Large intestine (tissue), 3 donors: ENCODE measurements around the gene BCR. TPM values are rescaled to one million over a fixed set of nuclear protein-coding genes. Genes with fewer than 3 reads are reported as not detected.

Experiments used
- DNase-seq, 2 donors: peaks; one replicate each; pipeline versions ENCODE4 v3.0.0 to v3.0.0-alpha.2; 2013
- H3K27ac ChIP-seq: one replicate; pipeline ENCODE4 v1.5.1; 2013; ENCODE audit warnings: low read length
- H3K27me3 ChIP-seq: 2 replicates; pipeline ENCODE4 v1.6.1; 2013; ENCODE audit warnings: low read length; ENCODE audit not compliant: control insufficient read depth, insufficient read depth
- H3K36me3 ChIP-seq: 2 replicates; pipeline ENCODE4 v1.6.1; 2013; ENCODE audit warnings: low read length; ENCODE audit not compliant: control insufficient read depth, insufficient read depth
- H3K4me1 ChIP-seq: one replicate; pipeline ENCODE4 v1.6.1; 2013; ENCODE audit warnings: low read length; ENCODE audit not compliant: control insufficient read depth, insufficient read depth
- H3K4me3 ChIP-seq: one replicate; pipeline ENCODE4 v1.5.1; 2013; ENCODE audit warnings: low read length
- H3K9me3 ChIP-seq: one replicate; pipeline ENCODE4 v1.6.1; 2013; ENCODE audit warnings: mild to moderate bottlenecking, low read depth, low read length, moderate library complexity; ENCODE audit not compliant: control insufficient read depth
- WGBS: methylation state at CpG from one replicate; pipeline ENCODE4 v1.1.5; 2013; ENCODE audit warnings: low lambda C conversion rate; ENCODE audit not compliant: insufficient coverage; 5-methylcytosine and 5-hydroxymethylcytosine counted together
- polyA plus RNA-seq: library from polyadenylated mRNA; unstranded; fragments of 120-200 nt; gene quantifications from one replicate; pipeline ENCODE4 v1.2.1, GENCODE V29; 2013

The BCR gene
- polyA plus RNA-seq, 1 donor: 29.0 TPM

- Histone ChIP-seq H3K36me3 (peaks cover 71% of the 10 kb centered on the region), H3K9me3 (no peaks in the 10 kb centered on the region), H3K4me3 (no peak overlapping the region), H3K27me3 (no peaks in the 10 kb centered on the region), H3K4me1 (no peaks in the 10 kb centered on the region), H3K27ac (no peak overlapping the region)
- WGBS: no CpG with 5 or more reads among the region's 11 CpGs
- no peak for DNase-seq
Measured at GRCh38 chr22:23272834-23273233, 92.5 kb downstream of the BCR start.

- no CpG with 5 or more reads among the region's 10 CpGs for WGBS
- Histone ChIP-seq H3K27ac (no peak overlapping the region), H3K4me1 (no peaks in the 10 kb centered on the region), H3K27me3 (no peaks in the 10 kb centered on the region), H3K4me3 (no peak overlapping the region), H3K9me3 (no peaks in the 10 kb centered on the region), H3K36me3 (peaks cover 68% of the 10 kb centered on the region)
- DNase-seq: no peak
Measured at GRCh38 chr22:23273445-23274145, 93.3 kb downstream of the BCR start.

DNA sequence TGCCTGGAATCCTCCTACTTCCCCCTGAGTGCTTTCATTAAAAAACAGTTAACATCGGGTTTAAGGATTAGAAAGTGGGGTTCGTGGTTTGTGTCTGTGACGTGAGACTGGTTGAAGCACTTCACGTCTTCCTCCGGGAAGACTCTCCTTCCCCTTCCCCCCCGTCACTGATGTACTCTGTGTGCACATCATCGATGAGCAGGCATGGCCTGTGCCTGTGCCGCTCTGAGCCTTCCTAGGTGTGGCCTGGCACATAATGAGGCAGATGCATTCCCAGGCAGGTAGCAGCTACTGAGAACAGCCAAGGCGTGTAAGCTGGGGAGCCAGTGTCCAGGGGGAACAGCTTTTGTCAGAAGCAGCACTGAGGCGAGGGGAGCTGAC, 93.8 kb downstream of the BCR start:
- Histone ChIP-seq H3K4me1 (no peaks in the 10 kb centered on the region), H3K36me3 (peaks cover 67% of the 10 kb centered on the region), H3K4me3 (no peak overlapping the region), H3K9me3 (no peaks in the 10 kb centered on the region), H3K27me3 (no peaks in the 10 kb centered on the region), H3K27ac (no peak overlapping the region)
- no peak for DNase-seq
- WGBS: no CpG with 5 or more reads among the region's 10 CpGs

DNA sequence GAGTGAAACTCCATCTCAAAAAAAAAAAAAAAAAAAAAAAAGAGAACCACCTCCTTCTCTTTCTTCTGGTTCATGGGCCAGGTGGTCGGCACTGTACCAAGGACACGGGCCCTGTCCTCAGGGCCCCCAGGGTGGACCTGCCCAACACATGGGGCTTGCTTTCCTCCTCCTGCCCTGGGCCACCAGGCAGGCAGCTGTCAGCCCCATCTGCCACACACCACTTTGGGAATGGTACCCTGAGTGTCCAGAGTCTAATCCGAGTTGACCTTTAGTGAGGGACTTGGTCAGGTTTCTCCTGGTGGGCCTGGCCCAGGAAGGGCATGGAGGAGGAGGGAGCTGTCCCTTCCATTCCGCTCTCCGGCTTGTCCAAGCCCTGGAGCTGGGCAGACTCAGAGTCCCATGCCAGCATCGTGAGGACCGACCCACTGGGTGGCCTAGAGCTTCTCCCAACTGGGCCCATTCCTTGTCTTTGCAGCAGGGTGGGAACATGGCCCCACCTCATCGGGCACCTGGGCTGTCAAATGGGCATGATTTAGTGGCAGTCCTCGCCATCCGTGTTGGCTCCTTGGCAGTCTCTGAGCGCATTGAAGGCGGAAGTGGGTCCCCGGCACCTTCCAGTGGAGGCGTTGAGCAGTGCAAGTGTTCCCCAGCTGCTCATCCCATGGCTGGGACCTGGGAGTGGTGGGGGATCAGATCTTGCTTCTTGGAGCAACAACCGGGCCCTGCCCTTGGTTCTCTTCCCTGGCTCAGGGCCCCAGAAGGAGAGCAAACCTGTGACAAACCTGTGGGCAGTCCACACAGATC, 94.8 kb downstream of the BCR start:
- no peaks in the 10 kb centered on the region for H3K27me3 ChIP-seq
- H3K4me1 ChIP-seq: no peaks in the 10 kb centered on the region
- DNase-seq: no peak
- H3K4me3 ChIP-seq: no peak overlapping the region
- no peak overlapping the region for H3K27ac ChIP-seq
- peaks cover 74% of the 10 kb centered on the region for H3K36me3 ChIP-seq
- WGBS: no CpG with 5 or more reads among the region's 15 CpGs
- H3K9me3 ChIP-seq: no peaks in the 10 kb centered on the region

GRCh38 chr22:23275751-23276150, 95.4 kb downstream of the BCR start:
- Histone ChIP-seq H3K27ac (no peak overlapping the region), H3K36me3 (peaks cover 79% of the 10 kb centered on the region), H3K9me3 (no peaks in the 10 kb centered on the region), H3K4me1 (no peaks in the 10 kb centered on the region), H3K4me3 (no peak overlapping the region), H3K27me3 (no peaks in the 10 kb centered on the region)
- DNase-seq: no peak
- no CpG with 5 or more reads among the region's 14 CpGs for WGBS

DNA sequence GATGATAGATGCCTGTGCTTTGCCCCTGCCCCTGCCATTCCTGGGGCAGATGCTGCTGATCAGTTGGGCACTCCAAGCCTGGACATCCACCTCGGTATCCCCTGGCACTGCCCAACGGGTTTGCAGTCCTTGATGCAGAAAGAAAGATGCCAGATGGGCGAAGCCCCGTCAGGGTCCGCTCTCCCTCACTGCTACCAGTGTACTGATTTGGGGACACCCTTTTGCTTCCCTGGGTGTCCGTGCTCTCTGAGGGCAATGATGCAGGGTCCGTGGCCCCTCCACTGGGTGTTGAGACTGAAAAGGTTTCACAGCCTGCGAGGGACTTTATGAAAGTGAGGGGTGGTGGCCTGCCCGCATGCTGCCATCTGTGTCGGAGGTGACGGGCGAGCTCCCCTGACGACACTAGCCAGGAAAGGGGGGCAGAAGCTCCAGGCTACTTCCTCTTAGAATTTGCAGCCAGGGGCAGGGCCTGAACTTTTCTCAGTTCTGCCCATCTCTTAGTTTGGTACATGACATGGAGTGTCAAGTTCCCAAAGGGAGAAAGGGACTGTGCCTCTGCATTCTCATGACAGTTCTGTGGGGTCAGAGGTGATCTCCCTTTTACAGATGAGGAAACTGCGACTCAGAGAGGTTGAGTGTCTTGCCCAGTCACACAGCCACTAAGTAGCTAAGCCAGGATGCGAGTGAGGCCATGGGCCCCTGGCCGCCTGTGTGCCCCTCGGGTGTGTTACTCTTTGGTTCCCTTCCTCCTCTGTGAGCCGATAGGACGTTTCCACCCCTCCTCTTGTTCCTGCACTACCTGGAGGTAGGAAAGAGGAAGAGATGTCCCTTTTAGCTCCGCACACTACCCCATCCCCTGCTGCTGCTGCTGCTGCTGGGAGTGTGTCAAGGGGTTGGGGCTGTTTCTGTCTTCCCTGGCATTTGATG, 96.6 kb downstream of the BCR start:
- no peak overlapping the region for H3K4me3 ChIP-seq
- H3K27ac ChIP-seq: no peak overlapping the region
- no CpG with 5 or more reads among the region's 20 CpGs for WGBS
- no peaks in the 10 kb centered on the region for H3K9me3 ChIP-seq
- peaks cover 4% of the 10 kb centered on the region for H3K4me1 ChIP-seq
- H3K36me3 ChIP-seq: peaks cover 77% of the 10 kb centered on the region
- no peak for DNase-seq
- H3K27me3 ChIP-seq: no peaks in the 10 kb centered on the region

DNA sequence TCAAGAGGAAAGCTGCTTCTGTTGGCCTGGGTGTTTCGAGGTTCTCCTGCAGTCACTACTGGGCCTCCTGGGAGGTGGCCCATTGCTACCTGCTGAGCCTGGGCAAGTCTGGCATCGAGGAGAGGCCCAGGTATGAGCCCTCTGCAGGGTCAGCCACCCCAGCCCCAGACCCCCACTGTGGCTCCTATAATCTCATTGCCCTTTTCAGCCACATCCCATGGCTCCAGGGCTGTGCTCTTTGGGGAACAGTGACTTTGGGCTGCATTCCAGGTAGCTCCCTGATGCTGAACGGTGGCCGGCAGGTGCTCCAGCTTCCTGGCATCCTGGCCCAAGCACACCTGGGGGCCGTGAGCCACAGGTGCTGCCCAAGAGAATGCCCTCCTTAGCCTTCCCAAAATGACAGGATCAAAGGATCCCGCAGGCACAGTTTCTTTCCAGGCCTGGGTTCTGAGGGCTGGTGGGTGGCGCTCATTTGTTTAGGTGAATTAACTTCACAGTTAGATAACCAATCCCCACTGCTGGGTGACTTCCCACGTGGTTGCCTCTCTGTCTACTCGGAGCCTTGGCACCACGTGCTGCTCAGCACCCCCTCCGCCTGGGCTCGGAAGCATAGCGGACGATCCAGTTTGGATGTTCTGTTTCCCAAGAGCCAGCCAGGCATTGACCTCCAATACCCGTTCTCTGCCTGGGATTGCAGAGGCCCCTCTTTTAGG, 97.4 kb downstream of the BCR start:
- Histone ChIP-seq H3K27ac (no peak overlapping the region), H3K4me1 (peaks cover 8% of the 10 kb centered on the region), H3K27me3 (no peaks in the 10 kb centered on the region), H3K4me3 (no peak overlapping the region), H3K9me3 (no peaks in the 10 kb centered on the region), H3K36me3 (peaks cover 77% of the 10 kb centered on the region)
- no CpG with 5 or more reads among the region's 15 CpGs for WGBS
- no peak for DNase-seq

GRCh38 chr22:23278883-23279675, 98.8 kb downstream of the BCR start:
- no CpG with 5 or more reads among the region's 11 CpGs for WGBS
- Histone ChIP-seq H3K27me3 (no peaks in the 10 kb centered on the region), H3K4me1 (peaks cover 8% of the 10 kb centered on the region), H3K9me3 (no peaks in the 10 kb centered on the region), H3K4me3 (no peak overlapping the region), H3K36me3 (peaks cover 76% of the 10 kb centered on the region), H3K27ac (no peak overlapping the region)
- no peak for DNase-seq

- H3K9me3 ChIP-seq: no peaks in the 10 kb centered on the region
- H3K4me1 ChIP-seq: peaks cover 8% of the 10 kb centered on the region
- DNase-seq: no peak
- no peak overlapping the region for H3K4me3 ChIP-seq
- no peak overlapping the region for H3K27ac ChIP-seq
- WGBS: no CpG with 5 or more reads among the region's 6 CpGs
- peaks cover 77% of the 10 kb centered on the region for H3K36me3 ChIP-seq
- H3K27me3 ChIP-seq: no peaks in the 10 kb centered on the region
Measured at GRCh38 chr22:23279781-23280180, 99.5 kb downstream of the BCR start.
